Activated naive CD4-positive, alpha-beta T cell treated with Interleukin-2 at 50 U/mL for 16 hours (primary cell): Measurements from ENCODE around the gene LY6G5C.
"Not testable (repeated sequence)": the region's sequence is repeated elsewhere in the genome, so short reads cannot be mapped to it uniquely, and the experiment has no call there.

Experiments used
- DNase-seq: peaks from one replicate; pipeline ENCODE4 v3.0.0-alpha.2; 2020

Gene LY6G5C

GRCh38 chr6:31715022-31715958, 34.4 kb upstream of the LY6G5C start, which contains the start of gene LY6G6D:
TSS of gene LY6G6D (plus strand) at chr6:31715348. CDS start at chr6:31715356, 8 bp downstream.
- DNase-seq: no peak

DNA sequence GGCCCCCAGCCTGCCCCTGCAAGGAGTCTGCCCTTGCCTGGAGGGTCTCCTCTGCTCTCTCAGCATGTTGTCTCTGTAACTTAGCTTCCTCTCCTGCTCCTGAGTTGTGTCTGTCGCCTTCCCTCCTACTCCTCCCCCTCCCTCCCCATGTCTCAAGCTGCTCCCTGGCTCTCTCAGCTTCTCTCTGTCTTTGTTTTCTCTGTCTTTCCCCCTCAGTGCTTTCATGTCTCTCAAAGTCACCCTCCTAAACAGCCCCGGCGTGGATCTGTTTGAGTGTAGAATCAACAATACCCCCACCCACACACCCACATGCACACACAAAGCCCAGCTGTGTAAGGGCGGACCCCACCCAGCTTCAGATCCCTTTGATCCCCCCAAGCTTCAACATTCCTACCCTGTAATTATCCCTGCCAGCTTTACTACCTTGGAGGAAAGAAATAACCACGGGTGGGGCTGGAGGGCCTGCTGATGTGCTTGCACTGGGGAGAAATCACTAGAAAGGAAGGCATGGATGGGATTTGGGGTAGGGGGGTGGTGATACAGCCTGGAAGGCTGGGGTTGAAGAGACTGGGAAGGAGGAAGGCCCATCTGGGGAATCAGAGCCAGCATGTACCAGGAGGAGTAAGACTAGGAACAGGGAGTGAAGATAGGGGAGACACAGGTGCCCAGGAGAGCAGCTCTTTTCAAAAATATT, 33.3 kb upstream of the LY6G5C start:
- DNase-seq: no peak

- DNase-seq: no peak
Observed at GRCh38 chr6:31713465-31713864, 32.6 kb upstream of the LY6G5C start.

DNA sequence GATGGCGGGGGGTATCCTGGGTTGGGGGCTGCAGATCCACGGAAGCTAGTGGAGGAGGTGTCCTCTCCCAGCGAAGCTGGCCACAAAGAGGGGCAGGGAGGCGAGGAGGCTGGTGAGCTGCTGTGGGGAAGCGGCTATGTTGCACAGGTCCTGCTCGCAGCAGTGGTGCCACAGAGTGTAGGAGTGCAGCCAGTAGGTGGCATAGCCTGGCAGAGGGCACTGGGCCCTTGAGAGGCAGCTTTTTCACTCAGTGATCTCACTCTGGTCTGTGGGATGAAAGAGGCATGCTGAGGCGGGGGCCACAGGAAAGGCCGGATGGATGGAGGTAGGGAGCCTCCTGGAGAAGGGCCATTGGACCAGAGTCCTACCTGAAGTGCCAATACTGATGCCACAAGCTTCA, 31.4 kb upstream of the LY6G5C start:
- DNase-seq: no peak

- no peak for DNase-seq
Observed at GRCh38 chr6:31711233-31711632, 30.4 kb upstream of the LY6G5C start.

DNA sequence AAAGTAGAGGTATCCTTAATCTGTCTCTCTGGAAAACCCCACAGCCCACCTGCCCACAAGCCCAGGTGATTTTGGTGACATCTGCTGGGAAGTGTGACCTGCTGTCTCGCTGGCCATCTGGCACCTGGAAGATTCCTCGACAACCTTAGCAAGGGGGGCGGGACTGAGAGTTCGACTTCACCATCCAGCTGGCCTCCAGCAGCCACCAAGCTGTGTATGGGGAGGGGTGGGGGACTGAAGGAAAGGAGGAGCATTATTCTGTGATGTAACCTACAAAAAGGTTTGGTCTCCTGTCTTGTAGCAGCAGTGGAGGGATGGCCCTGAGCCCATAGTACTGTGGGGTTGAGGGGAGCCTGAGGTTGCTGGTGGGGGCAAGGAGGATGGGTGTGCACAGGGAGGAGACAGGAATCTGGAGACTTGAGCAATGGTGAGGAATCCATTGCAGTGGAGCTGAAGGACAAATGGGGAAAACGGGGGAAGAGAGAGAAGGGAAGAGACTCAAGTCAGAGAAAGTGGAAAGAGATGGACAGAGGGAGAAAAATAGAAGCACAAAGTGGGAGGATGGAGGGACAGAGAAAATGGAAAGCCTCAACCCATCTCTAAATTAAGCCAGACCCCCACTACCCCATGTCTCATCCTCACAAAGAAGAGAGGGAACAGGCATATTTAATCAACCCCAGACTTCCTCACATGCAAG, 29.8 kb upstream of the LY6G5C start:
- DNase-seq: no peak

DNA sequence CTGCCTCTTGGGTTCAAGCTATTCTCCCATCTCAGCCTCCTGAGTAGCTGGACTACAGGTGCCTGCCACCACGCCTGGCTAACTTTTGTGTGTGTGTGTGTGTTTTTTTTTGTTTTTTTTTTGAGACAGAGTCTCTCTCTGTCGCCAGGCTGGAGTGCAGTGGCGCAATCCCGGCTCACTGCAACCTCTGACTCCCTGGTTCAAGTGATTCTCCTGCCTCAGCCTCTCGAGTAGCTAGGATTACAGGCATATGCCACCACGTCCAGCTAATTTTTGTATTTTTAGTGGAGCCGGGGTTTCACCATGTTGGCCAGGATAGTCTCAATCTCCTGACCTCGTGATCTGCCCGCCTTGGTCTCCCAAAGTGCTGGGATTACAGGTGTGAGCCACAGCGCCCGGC, 28.3 kb upstream of the LY6G5C start:
- DNase-seq: not testable (repeated sequence)

- no peak for DNase-seq
Observed at GRCh38 chr6:31708224-31708623, 27.4 kb upstream of the LY6G5C start.

DNA sequence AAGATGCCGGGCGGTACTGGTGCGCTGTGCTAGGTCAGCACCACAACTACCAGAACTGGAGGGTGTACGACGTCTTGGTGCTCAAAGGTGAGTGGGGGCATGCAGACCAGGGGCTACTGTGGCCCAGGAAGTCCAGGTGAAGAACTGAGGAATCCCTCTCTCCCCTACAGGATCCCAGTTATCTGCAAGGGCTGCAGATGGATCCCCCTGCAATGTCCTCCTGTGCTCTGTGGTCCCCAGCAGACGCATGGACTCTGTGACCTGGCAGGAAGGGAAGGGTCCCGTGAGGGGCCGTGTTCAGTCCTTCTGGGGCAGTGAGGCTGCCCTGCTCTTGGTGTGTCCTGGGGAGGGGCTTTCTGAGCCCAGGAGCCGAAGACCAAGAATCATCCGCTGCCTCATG, 26.8 kb upstream of the LY6G5C start:
- no peak for DNase-seq

- no peak for DNase-seq
Observed at GRCh38 chr6:31706599-31706998, 25.7 kb upstream of the LY6G5C start, which contains the start of gene LY6G6F. TSS of gene LY6G6F (plus strand) at chr6:31706866. CDS start at chr6:31706907, 41 bp downstream.

- DNase-seq: no peak
Observed at GRCh38 chr6:31705931-31706330, 25.1 kb upstream of the LY6G5C start.

DNA sequence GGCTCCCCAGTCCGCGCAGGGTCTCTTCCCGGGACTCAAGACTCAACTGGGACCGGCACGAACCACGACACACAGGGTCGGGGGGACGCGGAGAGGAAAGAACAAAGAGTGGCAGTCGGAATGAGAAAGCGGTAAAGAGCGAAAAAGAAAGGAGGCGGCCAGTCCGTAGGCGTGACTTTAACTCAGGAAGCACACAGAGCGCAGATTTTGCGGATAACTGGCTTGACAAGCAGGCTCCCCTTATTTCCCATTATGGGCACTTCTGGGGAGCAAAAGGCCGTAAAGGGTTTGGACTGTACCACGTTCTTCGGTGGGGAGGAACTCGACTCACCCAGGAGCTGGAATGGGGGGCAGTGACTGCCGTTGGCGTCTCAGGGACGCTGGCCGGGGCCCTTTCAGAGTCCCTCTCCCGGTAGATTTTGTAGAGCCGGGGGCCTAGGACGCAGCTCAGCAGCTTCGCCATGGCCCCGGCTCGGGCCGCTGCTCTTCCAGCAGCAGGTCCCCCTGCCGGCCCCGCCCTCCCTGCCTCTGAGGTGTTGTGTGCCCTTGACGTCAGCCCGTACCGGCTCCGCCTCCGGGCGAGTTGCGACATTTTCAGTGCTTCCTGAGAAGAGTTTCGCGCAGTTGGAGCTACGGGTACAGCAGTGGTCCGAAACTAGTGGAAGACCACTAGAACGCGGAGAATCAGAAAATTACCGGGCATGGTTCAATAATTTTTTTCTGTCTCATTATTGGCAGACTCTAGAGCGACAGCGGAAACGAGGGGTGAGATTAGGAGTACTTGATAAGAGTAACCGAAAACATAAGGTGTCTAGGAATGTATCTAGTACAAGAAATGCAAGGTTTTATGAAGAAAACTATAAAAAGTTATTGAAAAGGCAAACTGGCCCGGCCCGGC, 22.2 kb upstream of the LY6G5C start, which contains the start of gene ABHD16A:
ABHD16A (minus strand) TSS at position 506 of the 898 bp plus-strand sequence; CDS start at position 463, 43 bp downstream.
- DNase-seq: peak; percentile 96

DNA sequence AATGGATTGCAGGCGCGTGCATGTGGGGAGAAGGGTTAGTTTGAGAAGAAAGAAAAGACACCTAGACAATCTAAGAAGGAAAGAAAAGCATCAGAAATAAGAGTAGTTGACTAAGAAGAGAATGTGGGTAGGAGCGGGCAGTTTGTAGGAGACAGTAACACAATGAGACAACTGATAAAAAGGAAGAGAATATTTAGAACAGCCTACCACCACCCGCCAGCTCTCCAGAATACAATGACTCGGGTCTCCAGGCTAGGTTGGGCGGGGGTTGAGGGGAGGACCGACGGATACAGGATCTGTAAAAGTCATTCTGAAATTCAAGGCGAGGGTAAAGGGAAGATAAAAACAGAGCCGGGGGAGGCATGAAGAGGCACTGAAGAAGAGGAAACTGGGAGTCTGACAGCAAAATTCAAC, 21.5 kb upstream of the LY6G5C start:
- peak; percentile 48 for DNase-seq

GRCh38 chr6:31701666-31702404, 21.0 kb upstream of the LY6G5C start:
- DNase-seq: no peak

DNA sequence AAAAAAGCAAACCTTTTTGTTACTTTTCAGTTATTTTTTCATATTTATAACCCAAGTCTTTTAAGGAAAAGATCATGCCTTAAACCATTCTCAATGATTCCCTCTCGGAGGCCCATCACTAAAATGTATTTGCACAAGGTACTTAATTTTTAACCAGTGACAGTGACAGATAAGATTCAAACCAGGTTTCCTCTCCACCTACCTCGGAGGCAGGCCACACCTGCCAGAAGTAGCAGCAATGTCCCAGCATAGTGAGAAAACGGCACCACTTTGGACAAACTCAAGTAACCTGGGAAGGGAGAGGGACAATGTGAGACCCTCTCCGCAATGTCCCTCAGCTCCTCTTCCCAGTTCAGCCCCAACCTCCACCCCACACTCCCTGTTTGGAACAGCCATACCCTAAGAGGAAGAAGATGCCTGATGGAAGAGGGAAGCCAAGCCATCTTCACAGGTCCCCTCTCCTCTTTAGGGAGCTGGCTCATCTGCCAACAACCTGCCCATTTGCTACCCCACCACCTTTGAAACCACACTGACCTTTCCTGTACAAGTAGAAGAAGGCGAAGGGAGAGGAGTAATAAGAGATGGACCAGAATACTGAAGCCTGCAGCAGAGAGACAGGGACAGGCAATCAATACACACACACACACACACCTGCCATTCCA, 20.0 kb upstream of the LY6G5C start:
- DNase-seq: no peak

DNA sequence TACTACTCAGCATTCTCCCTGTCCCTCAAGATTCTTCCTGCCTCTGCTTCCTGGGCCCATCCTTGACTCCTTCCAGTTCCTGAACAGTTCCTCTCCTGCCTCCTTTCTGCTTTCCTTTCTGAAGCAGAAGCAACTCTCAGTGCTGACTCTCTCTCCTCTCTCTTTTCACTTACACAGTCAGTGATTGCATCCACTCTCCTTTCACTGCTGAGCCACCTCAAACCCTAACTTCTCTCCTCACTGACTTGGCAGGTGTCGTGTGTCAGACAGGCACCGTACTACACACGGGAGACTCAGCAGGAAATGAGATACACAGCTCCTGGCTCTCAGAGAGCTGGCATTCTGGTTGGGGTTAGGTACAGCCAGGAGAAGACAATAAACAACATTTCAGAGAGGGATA, 16.7 kb upstream of the LY6G5C start:
- no peak for DNase-seq

- no peak for DNase-seq
Observed at GRCh38 chr6:31693535-31693934, 12.7 kb upstream of the LY6G5C start.

DNA sequence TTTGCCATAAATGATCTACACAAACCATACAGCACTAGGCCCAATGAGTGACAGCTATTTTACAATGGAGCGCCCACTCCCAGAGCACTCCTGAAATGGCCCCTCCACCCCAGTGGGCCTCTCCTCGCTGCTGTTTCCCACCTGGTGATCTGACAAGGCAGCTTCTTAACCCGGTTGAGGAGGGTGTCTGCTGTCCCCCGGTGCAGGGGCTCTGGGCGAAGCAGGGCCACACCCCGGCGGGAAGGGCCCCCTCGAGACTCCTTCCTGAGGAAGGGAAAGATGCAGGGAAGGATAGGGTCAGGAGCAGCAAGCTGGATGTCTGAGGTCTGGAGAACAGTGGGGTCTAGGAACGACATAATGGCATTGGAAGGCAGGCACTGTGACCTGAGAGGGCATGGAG, 12.0 kb upstream of the LY6G5C start:
- no peak for DNase-seq

DNA sequence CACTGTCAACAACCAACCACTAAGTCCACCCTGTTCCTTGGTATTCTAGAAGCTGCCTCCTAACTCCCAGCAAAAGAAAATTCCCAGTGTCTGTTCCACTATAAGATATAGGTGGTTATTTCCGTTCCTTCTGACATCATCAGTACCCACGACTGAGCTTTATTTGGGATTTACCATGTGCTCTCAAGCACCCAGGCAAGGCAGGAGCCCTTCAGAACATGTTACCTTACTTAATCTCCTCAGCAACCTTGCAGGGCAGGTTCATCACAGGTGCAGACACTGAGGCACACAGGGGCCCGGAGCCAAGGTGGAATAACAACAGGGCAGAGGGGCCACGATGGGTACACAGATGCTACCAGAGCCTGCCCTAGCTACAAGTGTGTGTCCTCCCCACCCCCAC, 11.5 kb upstream of the LY6G5C start:
- DNase-seq: no peak

GRCh38 chr6:31691564-31692108, 10.8 kb upstream of the LY6G5C start:
- no peak for DNase-seq

GRCh38 chr6:31691078-31691463, 10.2 kb upstream of the LY6G5C start:
- DNase-seq: no peak
